ENCODE results near the gene C17orf107.
A peak's percentile ranks its signal among the peaks of the same experiment; 100 is the strongest.
"Not testable (repeated sequence)": the region's sequence is repeated elsewhere in the genome, so short reads cannot be mapped to it uniquely, and the experiment has no call there.

The C17orf107 gene

DNA sequence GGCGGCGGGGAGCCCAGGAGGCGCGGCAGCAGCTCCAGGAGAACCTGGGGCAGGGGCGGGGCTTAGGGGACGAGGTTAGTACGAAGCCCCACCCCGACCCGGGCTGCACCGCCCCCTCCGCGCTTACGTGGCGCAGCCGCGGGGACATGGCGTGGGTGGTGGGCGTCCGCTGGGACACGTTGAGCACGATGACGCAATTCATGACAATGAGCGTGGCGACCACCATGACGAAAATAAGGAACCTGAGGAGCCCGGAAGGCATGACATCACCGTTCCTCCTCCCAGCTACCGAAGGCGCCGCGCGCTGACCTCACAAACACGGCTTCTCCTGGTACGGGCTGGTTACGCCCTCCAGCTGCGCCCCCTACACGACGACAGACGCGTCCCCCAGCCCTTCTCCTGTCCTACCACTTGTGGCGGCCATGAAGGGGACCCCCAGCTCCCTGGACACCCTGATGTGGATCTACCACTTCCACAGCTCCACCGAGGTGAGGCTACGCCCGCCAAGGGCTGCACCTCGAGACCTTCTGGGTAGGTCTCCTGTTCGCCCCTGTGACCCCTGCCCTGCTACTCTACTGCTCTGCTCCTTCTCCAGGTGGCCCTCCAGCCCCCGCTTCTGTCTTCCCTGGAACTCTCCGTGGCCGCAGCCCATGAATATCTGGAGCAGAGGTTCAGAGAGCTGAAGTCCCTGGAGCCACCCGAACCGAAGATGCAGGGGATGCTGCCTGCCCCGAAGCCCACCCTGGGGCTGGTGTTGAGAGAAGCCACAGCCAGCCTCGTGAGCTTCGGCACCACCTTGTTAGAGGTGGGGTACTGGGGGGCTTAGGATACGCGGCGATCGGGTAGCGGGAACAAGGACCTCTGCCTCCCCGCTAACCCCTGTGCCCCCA is at the start of gene C17orf107:
TSS of gene C17orf107 (plus strand) at position 196 of the 890 bp plus-strand sequence. CDS start at position 423, 227 bp downstream.
- H3K36me3 ChIP-seq (ENCODE audit: control insufficient read depth, low read depth, low read length): peaks cover 10% of the 10 kb centered on the region
- H3K27me3 ChIP-seq (ENCODE audit: control insufficient read depth, insufficient read depth, low read length): no peaks in the 10 kb centered on the region
- no peaks in the 10 kb centered on the region for H3K4me1 ChIP-seq (ENCODE audit: control insufficient read depth, low read depth, low read length)
- no peak within 1 kb of the TSS for H3K9ac ChIP-seq (ENCODE audit: low read length)
- H3K9me3 ChIP-seq (ENCODE audit: control insufficient read depth, low read depth, low read length): no peaks in the 10 kb centered on the region
- no peak within 1 kb of the TSS for H3K27ac ChIP-seq (ENCODE audit: low read length)
- no peak within 1 kb of the TSS for H3K4me3 ChIP-seq (ENCODE audit: low read length)

DNA sequence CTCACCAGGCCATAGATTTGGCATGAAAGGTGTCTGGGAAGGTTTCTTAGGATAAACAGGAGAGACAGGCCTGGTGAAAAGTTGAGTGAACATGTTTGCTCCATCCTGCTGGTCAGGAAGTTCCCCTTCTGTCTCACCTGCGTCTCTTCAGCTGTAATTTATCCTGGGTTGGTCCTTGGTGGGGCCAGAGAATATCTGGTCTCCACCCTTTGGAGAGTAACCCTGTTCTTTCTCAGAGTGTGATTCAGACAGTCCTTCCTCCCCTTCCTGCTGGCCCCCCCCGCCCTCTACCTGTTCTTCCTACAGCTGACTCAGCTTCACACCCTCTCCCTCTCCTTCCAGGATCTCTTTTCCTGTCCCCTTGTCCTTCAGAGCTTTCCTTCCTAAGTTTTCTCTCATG is 49.1 kb upstream of the C17orf107 start:
- H3K27ac ChIP-seq (ENCODE audit: low read length): no peak overlapping the region
- H3K9ac ChIP-seq (ENCODE audit: low read length): no peak overlapping the region
- H3K4me1 ChIP-seq (ENCODE audit: control insufficient read depth, low read depth, low read length): peaks cover 21% of the 10 kb centered on the region
- no peaks in the 10 kb centered on the region for H3K36me3 ChIP-seq (ENCODE audit: control insufficient read depth, low read depth, low read length)
- no peak overlapping the region for H3K4me3 ChIP-seq (ENCODE audit: low read length)
- no peaks in the 10 kb centered on the region for H3K9me3 ChIP-seq (ENCODE audit: control insufficient read depth, low read depth, low read length)
- H3K27me3 ChIP-seq (ENCODE audit: control insufficient read depth, insufficient read depth, low read length): no peaks in the 10 kb centered on the region

DNA sequence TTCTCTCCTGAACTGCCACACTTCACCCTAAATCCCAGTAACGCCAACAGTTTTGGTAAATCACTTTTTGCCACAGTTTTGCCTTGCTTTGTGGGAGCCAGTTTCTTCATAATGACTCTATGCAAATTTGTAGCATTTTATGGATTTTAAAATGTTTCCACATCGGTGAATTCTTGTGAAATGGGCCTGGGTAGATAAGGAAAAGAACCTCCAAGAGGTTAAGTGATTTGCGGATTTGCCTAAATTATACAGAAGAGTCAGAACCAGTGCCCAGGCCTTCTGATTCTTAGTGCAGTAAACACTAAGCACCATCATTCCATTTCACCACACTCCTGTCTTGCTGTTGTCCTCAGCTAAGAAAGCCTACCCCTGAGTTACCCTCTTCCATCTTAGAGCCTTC is 48.3 kb upstream of the C17orf107 start:
- Histone ChIP-seq H3K27me3 (ENCODE audit: control insufficient read depth, insufficient read depth, low read length) (no peaks in the 10 kb centered on the region), H3K9me3 (ENCODE audit: control insufficient read depth, low read depth, low read length) (no peaks in the 10 kb centered on the region), H3K4me1 (ENCODE audit: control insufficient read depth, low read depth, low read length) (peaks cover 21% of the 10 kb centered on the region), H3K9ac (ENCODE audit: low read length) (no peak overlapping the region), H3K36me3 (ENCODE audit: control insufficient read depth, low read depth, low read length) (no peaks in the 10 kb centered on the region), H3K27ac (ENCODE audit: low read length) (no peak overlapping the region), H3K4me3 (ENCODE audit: low read length) (no peak overlapping the region)

DNA sequence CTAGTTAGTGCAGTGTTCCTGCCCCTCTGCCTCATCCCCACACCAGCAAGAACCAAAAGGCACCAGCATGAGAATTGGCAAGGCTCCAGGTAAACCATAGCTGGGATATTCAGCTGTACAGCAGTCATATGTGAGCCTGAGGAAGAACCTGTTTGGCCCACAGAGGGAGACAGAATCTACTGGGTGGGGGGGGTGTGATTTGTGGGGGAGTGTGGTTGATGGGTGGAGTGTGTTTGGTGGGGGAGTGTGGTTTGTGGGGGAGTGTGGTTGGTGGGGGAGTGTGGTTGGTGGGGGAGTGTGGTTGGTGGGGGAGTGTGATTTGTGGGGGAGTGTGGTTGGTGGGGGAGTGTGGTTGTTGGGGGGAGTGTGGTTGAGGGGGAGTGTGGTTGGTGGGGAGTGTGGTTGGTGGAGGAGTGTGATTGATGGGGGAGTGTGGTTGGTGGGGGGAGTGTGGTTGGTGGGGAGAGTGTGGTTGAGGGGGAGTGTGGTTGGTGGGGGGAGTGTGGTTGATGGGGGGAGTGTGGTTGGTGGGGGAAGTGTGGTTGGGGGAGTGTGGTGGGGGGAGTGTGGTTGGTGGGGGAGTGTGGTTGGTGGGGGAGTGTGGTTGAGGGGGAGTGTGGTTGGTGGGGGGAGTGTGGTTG is 46.6 kb upstream of the C17orf107 start:
- no peaks in the 10 kb centered on the region for H3K9me3 ChIP-seq (ENCODE audit: control insufficient read depth, low read depth, low read length)
- peaks cover 24% of the 10 kb centered on the region for H3K4me1 ChIP-seq (ENCODE audit: control insufficient read depth, low read depth, low read length)
- H3K27me3 ChIP-seq (ENCODE audit: control insufficient read depth, insufficient read depth, low read length): no peaks in the 10 kb centered on the region
- no peak overlapping the region for H3K27ac ChIP-seq (ENCODE audit: low read length)
- no peak overlapping the region for H3K4me3 ChIP-seq (ENCODE audit: low read length)
- H3K36me3 ChIP-seq (ENCODE audit: control insufficient read depth, low read depth, low read length): no peaks in the 10 kb centered on the region
- no peak overlapping the region for H3K9ac ChIP-seq (ENCODE audit: low read length)

GRCh38 chr17:4853208-4853671 is 46.1 kb upstream of the C17orf107 start:
- Histone ChIP-seq H3K9me3 (ENCODE audit: control insufficient read depth, low read depth, low read length) (no peaks in the 10 kb centered on the region), H3K4me3 (ENCODE audit: low read length) (no peak overlapping the region), H3K36me3 (ENCODE audit: control insufficient read depth, low read depth, low read length) (no peaks in the 10 kb centered on the region), H3K27me3 (ENCODE audit: control insufficient read depth, insufficient read depth, low read length) (no peaks in the 10 kb centered on the region), H3K4me1 (ENCODE audit: control insufficient read depth, low read depth, low read length) (peaks cover 28% of the 10 kb centered on the region), H3K9ac (ENCODE audit: low read length) (no peak overlapping the region), H3K27ac (ENCODE audit: low read length) (no peak overlapping the region)

DNA sequence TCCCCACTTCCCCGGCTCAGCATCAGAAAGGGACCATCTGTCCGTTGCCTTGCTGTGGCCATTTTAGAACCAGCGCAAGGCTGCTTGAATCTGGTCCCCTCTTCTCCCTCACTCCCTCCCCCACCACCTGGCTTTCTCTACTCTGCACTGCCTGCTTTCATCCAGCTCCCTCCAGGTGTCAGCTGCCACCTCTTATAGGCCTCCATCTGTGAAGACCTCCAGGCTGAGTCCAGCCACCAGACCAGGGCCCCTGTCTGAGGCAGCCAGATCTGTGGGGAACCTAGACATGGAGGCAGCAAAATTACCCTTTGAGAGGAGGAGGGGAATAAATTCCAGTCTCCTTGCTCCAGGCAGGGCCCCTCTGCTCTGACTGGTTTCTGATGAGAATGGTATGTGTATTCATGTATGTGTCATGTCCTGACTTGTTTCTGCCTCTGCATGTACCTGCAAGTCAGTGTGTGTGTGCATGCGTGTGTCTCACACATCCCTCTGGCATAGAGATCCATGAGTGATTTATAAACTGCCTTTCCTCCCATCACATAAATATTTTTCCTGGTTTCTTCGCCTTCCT is 45.1 kb upstream of the C17orf107 start:
- Histone ChIP-seq H3K27me3 (ENCODE audit: control insufficient read depth, insufficient read depth, low read length) (no peaks in the 10 kb centered on the region), H3K4me1 (ENCODE audit: control insufficient read depth, low read depth, low read length) (peaks cover 30% of the 10 kb centered on the region), H3K9ac (ENCODE audit: low read length) (no peak overlapping the region), H3K27ac (ENCODE audit: low read length) (peak overlapping the region; percentile 54), H3K36me3 (ENCODE audit: control insufficient read depth, low read depth, low read length) (no peaks in the 10 kb centered on the region), H3K4me3 (ENCODE audit: low read length) (no peak overlapping the region), H3K9me3 (ENCODE audit: control insufficient read depth, low read depth, low read length) (no peaks in the 10 kb centered on the region)

- H3K4me3 ChIP-seq (ENCODE audit: low read length): no peak overlapping the region
- H3K27ac ChIP-seq (ENCODE audit: low read length): no peak overlapping the region
- H3K4me1 ChIP-seq (ENCODE audit: control insufficient read depth, low read depth, low read length): peaks cover 44% of the 10 kb centered on the region
- H3K9ac ChIP-seq (ENCODE audit: low read length): no peak overlapping the region
- no peaks in the 10 kb centered on the region for H3K27me3 ChIP-seq (ENCODE audit: control insufficient read depth, insufficient read depth, low read length)
- no peaks in the 10 kb centered on the region for H3K9me3 ChIP-seq (ENCODE audit: control insufficient read depth, low read depth, low read length)
- no peaks in the 10 kb centered on the region for H3K36me3 ChIP-seq (ENCODE audit: control insufficient read depth, low read depth, low read length)
Measured at GRCh38 chr17:4856271-4856936, 42.9 kb upstream of the C17orf107 start.

GRCh38 chr17:4856937-4857314 is 42.4 kb upstream of the C17orf107 start:
- H3K4me1 ChIP-seq (ENCODE audit: control insufficient read depth, low read depth, low read length): peaks cover 44% of the 10 kb centered on the region
- H3K4me3 ChIP-seq (ENCODE audit: low read length): no peak overlapping the region
- no peaks in the 10 kb centered on the region for H3K36me3 ChIP-seq (ENCODE audit: control insufficient read depth, low read depth, low read length)
- H3K27me3 ChIP-seq (ENCODE audit: control insufficient read depth, insufficient read depth, low read length): no peaks in the 10 kb centered on the region
- H3K9ac ChIP-seq (ENCODE audit: low read length): no peak overlapping the region
- H3K9me3 ChIP-seq (ENCODE audit: control insufficient read depth, low read depth, low read length): no peaks in the 10 kb centered on the region
- H3K27ac ChIP-seq (ENCODE audit: low read length): no peak overlapping the region

- Histone ChIP-seq H3K4me1 (ENCODE audit: control insufficient read depth, low read depth, low read length) (peaks cover 44% of the 10 kb centered on the region), H3K27ac (ENCODE audit: low read length) (peak overlapping the region; percentile 86), H3K9ac (ENCODE audit: low read length) (peak overlapping the region; percentile 45)
Measured at GRCh38 chr17:4857347-4857746, 42.0 kb upstream of the C17orf107 start.

DNA sequence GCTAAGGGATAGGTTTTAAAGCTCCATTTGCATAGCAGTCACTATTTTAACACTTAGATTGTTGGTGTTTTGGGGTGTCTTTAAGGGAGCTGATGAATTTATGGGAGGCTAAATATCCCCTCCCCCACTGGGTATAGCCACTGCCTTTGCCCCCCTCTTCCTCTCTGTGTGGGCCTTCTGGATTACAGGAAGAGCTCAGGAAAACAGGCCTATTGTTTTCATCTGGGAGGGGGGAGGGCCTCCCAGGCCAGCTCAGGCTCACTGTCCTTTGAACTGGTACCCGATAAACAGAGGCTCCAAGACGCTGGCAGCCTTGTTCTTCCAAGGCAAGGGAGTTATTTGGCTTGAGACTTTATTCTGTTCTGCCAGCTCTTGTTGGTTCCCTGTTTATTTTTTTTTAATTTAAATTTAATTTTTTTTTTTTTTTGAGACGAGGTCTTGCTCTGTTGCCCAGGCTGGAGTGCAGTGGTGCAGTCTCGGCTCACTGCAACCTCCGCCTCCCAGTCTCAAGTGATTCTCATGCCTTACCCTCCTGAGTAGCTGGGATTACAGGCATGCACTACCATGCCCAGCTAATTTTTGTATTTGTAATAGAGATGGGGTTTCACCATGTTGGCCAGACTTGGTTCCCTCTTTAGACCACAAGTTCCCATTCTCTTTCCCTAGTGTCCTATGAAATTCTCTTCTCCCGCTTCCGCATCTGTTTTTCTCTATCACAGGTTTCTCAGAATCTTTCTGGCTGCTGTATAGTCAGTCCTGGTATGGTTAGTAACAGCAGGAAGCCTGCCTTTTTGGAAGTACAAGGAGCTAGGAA is 41.1 kb upstream of the C17orf107 start:
- peak overlapping the region; percentile 44 for H3K4me3 ChIP-seq (ENCODE audit: low read length)
- peaks cover 44% of the 10 kb centered on the region for H3K4me1 ChIP-seq (ENCODE audit: control insufficient read depth, low read depth, low read length)
- H3K9me3 ChIP-seq (ENCODE audit: control insufficient read depth, low read depth, low read length): no peaks in the 10 kb centered on the region
- peak overlapping the region; percentile 45 for H3K9ac ChIP-seq (ENCODE audit: low read length)
- H3K27me3 ChIP-seq (ENCODE audit: control insufficient read depth, insufficient read depth, low read length): no peaks in the 10 kb centered on the region
- peak overlapping the region; percentile 86 for H3K27ac ChIP-seq (ENCODE audit: low read length)
- H3K36me3 ChIP-seq (ENCODE audit: control insufficient read depth, low read depth, low read length): no peaks in the 10 kb centered on the region

More at GRCh38 chr17:4857347-4857746, 42.0 kb upstream of the C17orf107 start:
- peak overlapping the region; percentile 44 for H3K4me3 ChIP-seq (ENCODE audit: low read length)
- H3K36me3 ChIP-seq (ENCODE audit: control insufficient read depth, low read depth, low read length); H3K27me3 ChIP-seq (ENCODE audit: control insufficient read depth, insufficient read depth, low read length); H3K9me3 ChIP-seq (ENCODE audit: control insufficient read depth, low read depth, low read length): not testable (repeated sequence)
